WTC11 (cell line): ENCODE data around the gene CHPF2. TPM values are rescaled to one million over a fixed set of nuclear protein-coding genes. Genes with fewer than 3 reads are reported as not detected.

Experiments used
- ATAC-seq: fragments of 200-7000 bp; cut with Tn5 transposase; 2 replicates; pipeline ENCODE4 v1.10.0; 2021; ENCODE audit warnings: mild to moderate bottlenecking, moderate library complexity
- CTCF ChIA-PET: fragments of 300-600 bp; sonication (Branson Sonifier 250); formaldehyde crosslinking; loops from one replicate; lab custom pipeline; 2021; ENCODE audit warnings: antibody characterized with exemption; lab: Charles Lee
- POLR2A ChIA-PET: fragments of 350-600 bp; sonication (Branson Sonifier 250); formaldehyde crosslinking; loops from one replicate; lab custom pipeline; 2021; ENCODE audit warnings: antibody characterized with exemption; lab: Charles Lee
- DNase-seq: peaks from one replicate; pipeline ENCODE4 v3.0.0; 2021; ENCODE audit warnings: low spot score
- H3K27ac Mint-ChIP-seq: 2 replicates; pipeline ENCODE4 v1.8.0; 2021; ENCODE audit warnings: mixed read lengths
- H3K27me3 Mint-ChIP-seq: 2 replicates; pipeline ENCODE4 v1.8.0; 2021; ENCODE audit warnings: low read depth, mild to moderate bottlenecking, moderate library complexity, mixed read lengths
- H3K36me3 Mint-ChIP-seq: 2 replicates; pipeline ENCODE4 v1.8.0; 2021; ENCODE audit warnings: mixed read lengths
- H3K4me1 Mint-ChIP-seq: 2 replicates; pipeline ENCODE4 v1.8.0; 2022; ENCODE audit warnings: mixed read lengths
- H3K4me3 Mint-ChIP-seq: 2 replicates; pipeline ENCODE4 v1.8.0; 2021; ENCODE audit warnings: mild to moderate bottlenecking, moderate library complexity, mixed read lengths
- H3K9me3 Mint-ChIP-seq: 2 replicates; pipeline ENCODE4 v1.8.0; 2021; ENCODE audit warnings: mixed read lengths
- ATF2 ChIP-seq: sonication (generic); formaldehyde crosslinking; IDR thresholded peaks from 2 replicates; pipeline ENCODE4 v1.8.1; 2022; ENCODE audit warnings: low read depth, missing genetic modification reagents, borderline replicate concordance
- CREB1 ChIP-seq: sonication (generic); formaldehyde crosslinking; IDR thresholded peaks from 2 replicates; pipeline ENCODE4 v1.8.0; 2023; ENCODE audit warnings: mild to moderate bottlenecking, missing genetic modification reagents
- ELF4 ChIP-seq: sonication (generic); formaldehyde crosslinking; IDR thresholded peaks from 2 replicates; pipeline ENCODE4 v1.8.1; 2022; ENCODE audit warnings: low read depth, mild to moderate bottlenecking, moderate library complexity, missing genetic modification reagents
- FOXJ3 ChIP-seq: sonication (generic); formaldehyde crosslinking; IDR thresholded peaks from 2 replicates; pipeline ENCODE4 v1.9.0; 2021; ENCODE audit warnings: missing genetic modification reagents, mild to moderate bottlenecking, borderline replicate concordance
- HMGXB4 ChIP-seq: sonication (generic); formaldehyde crosslinking; IDR thresholded peaks from 2 replicates; pipeline ENCODE4 v1.8.1; 2023; ENCODE audit warnings: mild to moderate bottlenecking, moderate library complexity, missing genetic modification reagents
- IRF1 ChIP-seq: sonication (generic); formaldehyde crosslinking; IDR thresholded peaks from 2 replicates; pipeline ENCODE4 v1.8.0; 2023; ENCODE audit warnings: missing genetic modification reagents
- MXD4 ChIP-seq: fragments of 250-450 bp; sonication (Bioruptor Pico); IDR thresholded peaks from 2 replicates; pipeline ENCODE4 v1.8.0; 2021; ENCODE audit warnings: mild to moderate bottlenecking, moderate library complexity, borderline replicate concordance
- NFYB ChIP-seq: sonication (generic); formaldehyde crosslinking; conservative IDR thresholded peaks from 2 replicates; pipeline ENCODE4 v1.8.0; 2022; ENCODE audit warnings: low read depth, missing genetic modification reagents
- PREB ChIP-seq: sonication (generic); formaldehyde crosslinking; IDR thresholded peaks from 2 replicates; pipeline ENCODE4 v1.8.1; 2022; ENCODE audit warnings: mild to moderate bottlenecking, missing genetic modification reagents, moderate library complexity, borderline replicate concordance
- PRRX2 ChIP-seq: fragments of 250-450 bp; sonication (Bioruptor Pico); IDR thresholded peaks from 2 replicates; pipeline ENCODE4 v1.8.0; 2021; ENCODE audit warnings: mild to moderate bottlenecking
- SP1 ChIP-seq: sonication (generic); formaldehyde crosslinking; conservative IDR thresholded peaks from 2 replicates; pipeline ENCODE4 v1.8.1; 2022; ENCODE audit warnings: missing genetic modification reagents
- ZNF263 ChIP-seq: sonication (generic); formaldehyde crosslinking; IDR thresholded peaks from 2 replicates; pipeline ENCODE4 v1.8.1; 2022; ENCODE audit warnings: low read depth, mild to moderate bottlenecking, moderate library complexity, missing genetic modification reagents
- ZNF532 ChIP-seq: fragments of 250-450 bp; sonication (Bioruptor Pico); IDR thresholded peaks from 2 replicates; pipeline ENCODE4 v1.9.0; 2021; ENCODE audit warnings: mild to moderate bottlenecking, borderline replicate concordance
- total RNA-seq: library from RNA; stranded (reverse); gene quantifications from 3 replicates; pipeline ENCODE4 v1.2.3, GENCODE V29; 2021
- TF ChIP-seq, protein P1 (sequence below): sonication (generic); formaldehyde crosslinking; IDR thresholded peaks from 2 replicates; pipeline ENCODE4 v1.8.0; 2022; ENCODE audit warnings: mild to moderate bottlenecking, missing genetic modification reagents
- TF ChIP-seq, protein P2 (sequence below): sonication (generic); formaldehyde crosslinking; IDR thresholded peaks from 2 replicates; pipeline ENCODE4 v1.8.0; 2022; ENCODE audit warnings: mild to moderate bottlenecking, missing genetic modification reagents
- TF ChIP-seq, protein P3 (sequence below): sonication (generic); formaldehyde crosslinking; IDR thresholded peaks from 2 replicates; pipeline ENCODE4 v1.8.1; 2023; ENCODE audit warnings: mild to moderate bottlenecking, missing genetic modification reagents, moderate library complexity
- TF ChIP-seq, protein P4 (sequence below): sonication (generic); formaldehyde crosslinking; conservative IDR thresholded peaks from 2 replicates; pipeline ENCODE4 v1.8.1; 2022; ENCODE audit warnings: mild to moderate bottlenecking, missing genetic modification reagents
- TF ChIP-seq, protein P5 (sequence below): sonication (generic); formaldehyde crosslinking; IDR thresholded peaks from 2 replicates; pipeline ENCODE4 v1.8.0; 2022; ENCODE audit warnings: mild to moderate bottlenecking, missing genetic modification reagents

Gene CHPF2
- total RNA-seq, 1 experiment from 2014 or later = 30.7 TPM

- TF ChIP-seq PRRX2 (CRISPR knock-in tag) (no peak), MXD4 (CRISPR knock-in tag) (no peak), IRF1 (CRISPR knock-in tag) (no peak), CREB1 (CRISPR knock-in tag) (no peak)
- TF ChIP-seq, protein P1, sequence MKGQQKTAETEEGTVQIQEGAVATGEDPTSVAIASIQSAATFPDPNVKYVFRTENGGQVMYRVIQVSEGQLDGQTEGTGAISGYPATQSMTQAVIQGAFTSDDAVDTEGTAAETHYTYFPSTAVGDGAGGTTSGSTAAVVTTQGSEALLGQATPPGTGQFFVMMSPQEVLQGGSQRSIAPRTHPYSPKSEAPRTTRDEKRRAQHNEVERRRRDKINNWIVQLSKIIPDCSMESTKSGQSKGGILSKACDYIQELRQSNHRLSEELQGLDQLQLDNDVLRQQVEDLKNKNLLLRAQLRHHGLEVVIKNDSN (CRISPR knock-in tag) = no peak
- TF ChIP-seq, protein P2, sequence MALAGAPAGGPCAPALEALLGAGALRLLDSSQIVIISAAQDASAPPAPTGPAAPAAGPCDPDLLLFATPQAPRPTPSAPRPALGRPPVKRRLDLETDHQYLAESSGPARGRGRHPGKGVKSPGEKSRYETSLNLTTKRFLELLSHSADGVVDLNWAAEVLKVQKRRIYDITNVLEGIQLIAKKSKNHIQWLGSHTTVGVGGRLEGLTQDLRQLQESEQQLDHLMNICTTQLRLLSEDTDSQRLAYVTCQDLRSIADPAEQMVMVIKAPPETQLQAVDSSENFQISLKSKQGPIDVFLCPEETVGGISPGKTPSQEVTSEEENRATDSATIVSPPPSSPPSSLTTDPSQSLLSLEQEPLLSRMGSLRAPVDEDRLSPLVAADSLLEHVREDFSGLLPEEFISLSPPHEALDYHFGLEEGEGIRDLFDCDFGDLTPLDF (CRISPR knock-in tag) = no peak
These were observed 23.9 kb upstream of the CHPF2 start (continued) for GRCh38 chr7:151208253-151208862.

GRCh38 chr7:151209588-151209987, 22.7 kb upstream of the CHPF2 start:
- H3K36me3 Mint-ChIP-seq = peaks cover 14% of the 10 kb centered on the region
- H3K27ac Mint-ChIP-seq = no peak overlapping the region
- no peak for DNase-seq
- no peak overlapping the region for H3K4me3 Mint-ChIP-seq
- H3K4me1 Mint-ChIP-seq = peaks cover 12% of the 10 kb centered on the region
- TF ChIP-seq CREB1 (CRISPR knock-in tag) = no peak
- no peak for TF ChIP-seq SP1
- TF ChIP-seq, protein P3, sequence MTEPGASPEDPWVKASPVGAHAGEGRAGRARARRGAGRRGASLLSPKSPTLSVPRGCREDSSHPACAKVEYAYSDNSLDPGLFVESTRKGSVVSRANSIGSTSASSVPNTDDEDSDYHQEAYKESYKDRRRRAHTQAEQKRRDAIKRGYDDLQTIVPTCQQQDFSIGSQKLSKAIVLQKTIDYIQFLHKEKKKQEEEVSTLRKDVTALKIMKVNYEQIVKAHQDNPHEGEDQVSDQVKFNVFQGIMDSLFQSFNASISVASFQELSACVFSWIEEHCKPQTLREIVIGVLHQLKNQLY (CRISPR knock-in tag) = no peak
- no peak for TF ChIP-seq HMGXB4 (CRISPR knock-in tag)
- no peak for TF ChIP-seq ZNF263 (CRISPR knock-in tag)
- TF ChIP-seq ELF4 = no peak
- TF ChIP-seq ZNF532 (CRISPR knock-in tag) = no peak
- no peak for TF ChIP-seq PREB
- TF ChIP-seq, protein P4, sequence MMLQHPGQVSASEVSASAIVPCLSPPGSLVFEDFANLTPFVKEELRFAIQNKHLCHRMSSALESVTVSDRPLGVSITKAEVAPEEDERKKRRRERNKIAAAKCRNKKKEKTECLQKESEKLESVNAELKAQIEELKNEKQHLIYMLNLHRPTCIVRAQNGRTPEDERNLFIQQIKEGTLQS = no peak
- no peak for TF ChIP-seq FOXJ3 (CRISPR knock-in tag)
- TF ChIP-seq, protein P5, sequence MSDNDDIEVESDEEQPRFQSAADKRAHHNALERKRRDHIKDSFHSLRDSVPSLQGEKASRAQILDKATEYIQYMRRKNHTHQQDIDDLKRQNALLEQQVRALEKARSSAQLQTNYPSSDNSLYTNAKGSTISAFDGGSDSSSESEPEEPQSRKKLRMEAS (CRISPR knock-in tag) = no peak
- no peak for TF ChIP-seq ATF2 (CRISPR knock-in tag)
- TF ChIP-seq NFYB (CRISPR knock-in tag) = no peak
- no peaks in the 10 kb centered on the region for H3K9me3 Mint-ChIP-seq
- H3K27me3 Mint-ChIP-seq = peaks cover 2% of the 10 kb centered on the region
- ChIA-PET POLR2A (no interaction called here), CTCF (interaction anchor here (1.7 to 3.1 kb wide), 4 partner anchors 17 to 101 kb away, joined by 7 to 24 read pairs (median 20); partner anchors contain the start of gene ABCF2)
- ATAC-seq = no peak
